ENCODE results near the gene SLC22A7. TPM values are rescaled to one million over a fixed set of nuclear protein-coding genes. Genes with fewer than 3 reads are reported as not detected.
"Not testable (repeated sequence)": the region's sequence is repeated elsewhere in the genome, so short reads cannot be mapped to it uniquely, and the experiment has no call there.

Gene SLC22A7
- total RNA-seq, 1 donor from 2014 or later = 0.37 TPM

- DNase-seq (ENCODE audit: low spot score) = no peak
Observed at GRCh38 chr6:43339168-43339567, 41.1 kb downstream of the SLC22A7 start.

DNA sequence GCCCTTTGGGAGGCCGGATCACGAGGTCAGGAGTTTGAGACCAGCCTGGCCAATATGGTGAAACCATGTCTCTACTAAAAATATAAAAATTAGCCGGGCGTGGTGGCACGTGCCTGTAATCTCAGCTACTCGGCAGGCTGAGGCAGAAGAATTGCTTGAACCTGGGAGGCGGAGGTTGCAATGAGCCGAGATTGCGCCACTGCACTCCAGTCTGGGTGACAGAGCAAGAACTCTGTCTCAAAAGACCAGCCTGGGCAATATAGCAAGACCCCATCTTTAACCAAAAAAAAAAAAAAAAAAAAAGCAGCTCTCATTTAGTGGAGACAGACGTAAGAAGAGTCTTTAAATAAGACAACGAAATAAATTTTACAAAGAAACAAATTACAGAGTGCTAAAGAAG is 48.2 kb downstream of the SLC22A7 start:
- DNase-seq (ENCODE audit: low spot score) = not testable (repeated sequence)

GRCh38 chr6:43347021-43347420 is 49.0 kb downstream of the SLC22A7 start:
- no peak for DNase-seq (ENCODE audit: low spot score)

- no peak for DNase-seq (ENCODE audit: low spot score)
Observed at GRCh38 chr6:43347444-43347843, 49.4 kb downstream of the SLC22A7 start.

DNA sequence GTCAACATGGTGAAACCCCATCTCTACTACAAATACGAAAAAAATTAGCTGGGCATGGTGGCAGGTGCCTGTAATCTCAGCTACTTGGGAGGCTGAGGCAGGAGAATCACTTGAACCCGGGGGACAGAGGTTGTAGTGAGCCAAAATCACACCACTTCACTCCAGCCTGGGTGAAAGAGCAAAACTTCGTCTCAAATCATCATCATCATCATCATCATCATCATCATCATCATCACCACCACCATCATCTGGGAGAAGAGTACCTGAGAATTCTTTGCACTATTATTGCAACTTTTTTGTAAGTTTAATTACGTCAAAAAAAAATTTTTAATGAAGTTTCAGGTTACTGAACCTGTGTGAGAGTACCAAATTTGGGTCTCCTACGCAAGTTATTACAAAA is 53.9 kb downstream of the SLC22A7 start:
- DNase-seq (ENCODE audit: low spot score) = not testable (repeated sequence)

Other genes starting within 250 kb of the SLC22A7 start
- 29.5 TPM for gene CUL7, start 244.4 kb upstream of the SLC22A7 start, total RNA-seq
- 49.1 TPM for gene MRPL2, start 238.8 kb upstream of the SLC22A7 start, total RNA-seq
- 71.6 TPM for gene KLC4, start 238.6 kb upstream of the SLC22A7 start, total RNA-seq
- gene PTK7, start 221.9 kb upstream of the SLC22A7 start, total RNA-seq = 30.0 TPM
- gene SRF, start 127.0 kb upstream of the SLC22A7 start, total RNA-seq = 50.5 TPM
- 50.0 TPM for gene CUL9, start 116.1 kb upstream of the SLC22A7 start, total RNA-seq
- gene DNPH1, start 68.8 kb upstream of the SLC22A7 start, total RNA-seq = 58.2 TPM
- gene TTBK1, start 54.8 kb upstream of the SLC22A7 start, total RNA-seq = 1.6 TPM
- 7.3 TPM for gene CRIP3, start 10.6 kb downstream of the SLC22A7 start, total RNA-seq
- 20.9 TPM for gene ZNF318, start 71.4 kb downstream of the SLC22A7 start, total RNA-seq
- 46.8 TPM for gene ABCC10, start 129.3 kb downstream of the SLC22A7 start, total RNA-seq
- gene DLK2, start 157.3 kb downstream of the SLC22A7 start, total RNA-seq = 0.37 TPM
- 41.0 TPM for gene TJAP1, start 179.3 kb downstream of the SLC22A7 start, total RNA-seq
- 7.0 TPM for gene LRRC73, start 212.1 kb downstream of the SLC22A7 start, total RNA-seq
- gene YIPF3, start 218.7 kb downstream of the SLC22A7 start, total RNA-seq = 155 TPM
- gene POLR1C, start 218.8 kb downstream of the SLC22A7 start, total RNA-seq = 33.8 TPM

All from mucosa of gallbladder (tissue), 1 donor.